Measurements from ENCODE around the gene TMEM187.

- no peak for TF ChIP-seq CTCF (IDR thresholded peaks at IDR 0.05)
- no peak for TF ChIP-seq POLR2A (IDR thresholded peaks at IDR 0.05)
- no peak for TF ChIP-seq POLR2AphosphoS5 (IDR thresholded peaks at IDR 0.05; ENCODE audit: insufficient read depth in 1 of 2, low read depth in 1 of 2)
These were observed 48.6 kb downstream of the TMEM187 start for GRCh38 chrX:154021131-154021611.
